ENCODE results near the gene AOC1.

DNA sequence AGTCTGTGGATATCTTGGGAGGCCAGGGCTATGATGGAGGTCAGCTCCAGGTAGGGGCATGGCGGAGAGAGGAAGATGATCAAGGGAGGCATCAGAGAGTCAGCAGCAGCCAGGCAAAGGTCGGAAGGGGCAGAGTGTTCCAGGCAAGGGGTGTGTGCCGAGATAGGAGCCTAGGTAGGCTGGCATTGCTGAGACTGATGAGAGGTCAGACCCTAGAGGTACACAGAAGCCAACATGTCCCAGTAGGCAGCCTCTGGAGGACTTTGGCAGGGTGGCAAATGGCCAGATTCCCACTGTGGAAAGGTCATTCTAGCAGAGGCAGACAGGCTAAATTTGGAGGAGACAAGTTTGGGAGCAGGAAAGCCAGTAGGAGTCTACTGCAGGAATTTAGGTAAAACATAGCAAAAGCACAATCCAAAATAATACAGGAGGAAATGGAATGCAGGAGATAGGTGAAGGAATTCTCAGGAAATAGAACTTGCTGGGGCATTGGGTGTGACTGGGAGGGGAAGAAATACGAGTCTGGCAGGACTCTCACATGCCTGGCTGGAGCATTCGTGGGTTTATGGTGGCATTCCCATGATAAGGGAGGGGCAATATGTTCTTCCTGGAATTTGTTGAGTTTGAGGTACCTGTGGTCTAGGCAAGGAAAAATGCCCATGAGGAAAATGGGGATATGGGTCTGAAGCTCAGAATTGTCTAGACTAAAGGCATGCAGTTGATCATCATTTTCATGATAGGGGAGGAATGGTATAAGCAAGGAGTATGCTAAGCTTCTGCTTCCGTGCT lies 26.1 kb upstream of the AOC1 start:
- TF ChIP-seq, protein P1, sequence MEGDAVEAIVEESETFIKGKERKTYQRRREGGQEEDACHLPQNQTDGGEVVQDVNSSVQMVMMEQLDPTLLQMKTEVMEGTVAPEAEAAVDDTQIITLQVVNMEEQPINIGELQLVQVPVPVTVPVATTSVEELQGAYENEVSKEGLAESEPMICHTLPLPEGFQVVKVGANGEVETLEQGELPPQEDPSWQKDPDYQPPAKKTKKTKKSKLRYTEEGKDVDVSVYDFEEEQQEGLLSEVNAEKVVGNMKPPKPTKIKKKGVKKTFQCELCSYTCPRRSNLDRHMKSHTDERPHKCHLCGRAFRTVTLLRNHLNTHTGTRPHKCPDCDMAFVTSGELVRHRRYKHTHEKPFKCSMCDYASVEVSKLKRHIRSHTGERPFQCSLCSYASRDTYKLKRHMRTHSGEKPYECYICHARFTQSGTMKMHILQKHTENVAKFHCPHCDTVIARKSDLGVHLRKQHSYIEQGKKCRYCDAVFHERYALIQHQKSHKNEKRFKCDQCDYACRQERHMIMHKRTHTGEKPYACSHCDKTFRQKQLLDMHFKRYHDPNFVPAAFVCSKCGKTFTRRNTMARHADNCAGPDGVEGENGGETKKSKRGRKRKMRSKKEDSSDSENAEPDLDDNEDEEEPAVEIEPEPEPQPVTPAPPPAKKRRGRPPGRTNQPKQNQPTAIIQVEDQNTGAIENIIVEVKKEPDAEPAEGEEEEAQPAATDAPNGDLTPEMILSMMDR (IDR thresholded peaks at IDR 0.05), result no peak
- TF ChIP-seq EP300 (IDR thresholded peaks at IDR 0.05) (no peak), POLR2A (IDR thresholded peaks at IDR 0.05) (no peak)
